SKM-1 treated with dmso at 0.1 percent for 144 hours (cell line): ENCODE measurements around the gene RNU1-2.
"Not testable (repeated sequence)": the region's sequence is repeated elsewhere in the genome, so short reads cannot be mapped to it uniquely, and the experiment has no call there.

Experiments
- DNase-seq: peaks from one replicate; lab custom pipeline; 2025; ENCODE audit not compliant: unreplicated experiment; lab: John Stamatoyannopoulos, UW

Gene RNU1-2

GRCh38 chr1:16888860-16889816 lies 6.6 kb upstream of the RNU1-2 start:
- DNase-seq = peak; percentile 56

- DNase-seq = not testable (repeated sequence)
Measured at GRCh38 chr1:16890539-16891021, 5.2 kb upstream of the RNU1-2 start.

GRCh38 chr1:16891057-16891456 lies 4.7 kb upstream of the RNU1-2 start:
- not testable (repeated sequence) for DNase-seq

- not testable (repeated sequence) for DNase-seq
Measured at GRCh38 chr1:16892978-16893525, 2.7 kb upstream of the RNU1-2 start.

- not testable (repeated sequence) for DNase-seq
Measured at GRCh38 chr1:16893796-16894195, 2.0 kb upstream of the RNU1-2 start.

GRCh38 chr1:16894338-16894737 lies 1.4 kb upstream of the RNU1-2 start:
- DNase-seq = not testable (repeated sequence)

- DNase-seq = not testable (repeated sequence)
Measured at GRCh38 chr1:16895233-16895597, 565 bp upstream of the RNU1-2 start.

- DNase-seq = peak; percentile 20
Measured at GRCh38 chr1:16896316-16897055, 706 bp downstream of the RNU1-2 start.

GRCh38 chr1:16897653-16898052 lies 1.9 kb downstream of the RNU1-2 start:
- not testable (repeated sequence) for DNase-seq

GRCh38 chr1:16898298-16898697 lies 2.5 kb downstream of the RNU1-2 start:
- DNase-seq = not testable (repeated sequence)

GRCh38 chr1:16899020-16899419 lies 3.2 kb downstream of the RNU1-2 start:
- not testable (repeated sequence) for DNase-seq

GRCh38 chr1:16900751-16901150 lies 5.0 kb downstream of the RNU1-2 start:
- no peak for DNase-seq

GRCh38 chr1:16901371-16901770 lies 5.6 kb downstream of the RNU1-2 start:
- not testable (repeated sequence) for DNase-seq

- no peak for DNase-seq
Measured at GRCh38 chr1:16903054-16903453, 7.3 kb downstream of the RNU1-2 start.

- no peak for DNase-seq
Measured at GRCh38 chr1:16903458-16903796, 7.6 kb downstream of the RNU1-2 start.

- DNase-seq = peak; percentile 95
Measured at GRCh38 chr1:16904560-16905109, 8.9 kb downstream of the RNU1-2 start.

GRCh38 chr1:16905110-16905867 lies 9.5 kb downstream of the RNU1-2 start:
- DNase-seq = peak; percentile 85

- no peak for DNase-seq
Measured at GRCh38 chr1:16905868-16906702, 10.3 kb downstream of the RNU1-2 start.

GRCh38 chr1:16906873-16907272 lies 11.1 kb downstream of the RNU1-2 start:
- no peak for DNase-seq
